Measurements from ENCODE around the gene XKR3.

XKR3 gene

DNA sequence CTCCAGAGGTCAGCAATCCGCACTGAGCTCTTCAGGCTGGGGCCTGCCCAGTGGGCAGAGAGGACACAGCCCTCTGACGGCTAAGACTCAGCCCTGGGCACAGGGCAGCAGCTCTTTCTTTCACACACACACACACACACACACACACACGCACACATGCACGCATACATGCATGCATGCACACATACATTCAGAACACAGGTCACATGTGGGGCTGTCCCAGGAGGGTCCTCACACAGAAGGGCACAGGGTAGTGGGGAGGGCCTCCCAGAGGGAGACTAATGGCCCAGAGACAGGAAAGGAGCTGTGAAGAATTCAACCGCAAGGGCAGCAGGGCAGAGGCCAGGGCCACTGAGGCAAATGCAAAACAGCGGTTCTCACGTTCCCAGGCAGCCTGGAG, 20.3 kb upstream of the XKR3 start:
- H3K4me3 ChIP-seq, result no peak overlapping the region
- TF ChIP-seq, protein P1, sequence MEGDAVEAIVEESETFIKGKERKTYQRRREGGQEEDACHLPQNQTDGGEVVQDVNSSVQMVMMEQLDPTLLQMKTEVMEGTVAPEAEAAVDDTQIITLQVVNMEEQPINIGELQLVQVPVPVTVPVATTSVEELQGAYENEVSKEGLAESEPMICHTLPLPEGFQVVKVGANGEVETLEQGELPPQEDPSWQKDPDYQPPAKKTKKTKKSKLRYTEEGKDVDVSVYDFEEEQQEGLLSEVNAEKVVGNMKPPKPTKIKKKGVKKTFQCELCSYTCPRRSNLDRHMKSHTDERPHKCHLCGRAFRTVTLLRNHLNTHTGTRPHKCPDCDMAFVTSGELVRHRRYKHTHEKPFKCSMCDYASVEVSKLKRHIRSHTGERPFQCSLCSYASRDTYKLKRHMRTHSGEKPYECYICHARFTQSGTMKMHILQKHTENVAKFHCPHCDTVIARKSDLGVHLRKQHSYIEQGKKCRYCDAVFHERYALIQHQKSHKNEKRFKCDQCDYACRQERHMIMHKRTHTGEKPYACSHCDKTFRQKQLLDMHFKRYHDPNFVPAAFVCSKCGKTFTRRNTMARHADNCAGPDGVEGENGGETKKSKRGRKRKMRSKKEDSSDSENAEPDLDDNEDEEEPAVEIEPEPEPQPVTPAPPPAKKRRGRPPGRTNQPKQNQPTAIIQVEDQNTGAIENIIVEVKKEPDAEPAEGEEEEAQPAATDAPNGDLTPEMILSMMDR (IDR thresholded peaks at IDR 0.05), result no peak
- no peak for DNase-seq (ENCODE audit: low spot score)
- H3K27ac ChIP-seq, result no peak overlapping the region

DNA sequence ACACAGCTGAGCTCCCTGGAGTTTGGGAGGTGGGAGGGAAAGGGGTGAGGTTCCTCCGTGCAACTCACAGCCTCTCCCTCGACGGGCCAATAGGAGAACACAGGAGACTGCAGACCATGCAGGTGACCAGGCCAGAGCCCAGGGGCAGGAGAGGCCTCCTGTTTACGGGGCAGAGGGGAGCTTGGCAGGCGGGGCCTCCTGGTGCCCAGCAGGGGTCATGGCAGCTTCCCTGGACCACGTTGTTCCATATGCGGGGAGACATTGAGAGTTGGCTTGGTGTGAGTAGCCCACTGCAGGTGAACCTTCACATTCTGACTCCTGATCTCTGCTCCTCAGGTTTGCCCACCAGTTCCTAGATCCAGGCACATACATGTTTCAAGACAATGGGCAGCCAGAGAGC, 19.3 kb upstream of the XKR3 start:
- TF ChIP-seq, protein P1 (IDR thresholded peaks at IDR 0.05), result no peak
- Histone ChIP-seq H3K4me3 (no peak overlapping the region), H3K27ac (no peak overlapping the region)
- DNase-seq (ENCODE audit: low spot score), result no peak

DNA sequence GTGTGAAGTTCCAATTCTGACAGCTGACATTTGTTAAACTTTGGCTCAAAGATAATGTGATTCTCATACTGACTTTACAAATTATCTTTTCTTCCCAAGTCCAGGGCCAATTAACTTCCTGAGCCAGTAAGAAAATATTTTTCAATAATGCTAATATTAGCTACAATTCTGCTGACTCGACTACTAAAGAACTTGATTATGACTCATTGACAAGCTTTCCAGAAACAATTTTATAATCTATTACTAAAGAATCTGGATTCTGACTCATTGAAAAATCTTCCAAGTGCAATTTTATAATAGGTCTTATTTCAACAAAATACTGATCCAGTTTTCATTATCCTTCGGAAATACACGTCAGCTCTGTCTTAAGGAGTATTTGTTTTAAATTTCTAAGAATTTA, 12.9 kb upstream of the XKR3 start:
- no peak for DNase-seq (ENCODE audit: low spot score)
- TF ChIP-seq, protein P1 (IDR thresholded peaks at IDR 0.05), result no peak
- no peak overlapping the region for H3K27ac ChIP-seq

DNA sequence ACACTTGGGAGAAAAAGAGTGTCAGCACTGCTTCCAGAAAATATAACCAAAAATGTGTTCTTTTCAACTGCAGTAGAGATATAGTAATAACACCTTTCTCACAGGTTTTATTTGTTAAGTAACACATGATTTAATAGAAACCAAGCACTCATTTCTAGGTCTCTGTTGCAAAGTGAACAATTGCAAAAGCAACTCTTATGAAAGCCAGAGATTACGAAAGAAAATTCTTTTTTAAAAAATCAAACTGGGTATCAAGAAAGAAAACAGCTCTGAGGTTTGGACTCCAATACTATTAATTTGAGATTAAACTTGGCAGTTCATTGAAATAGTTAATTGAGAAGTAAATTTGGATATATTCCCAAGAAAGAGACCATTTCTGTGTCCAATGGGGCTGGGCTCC, 9.8 kb upstream of the XKR3 start:
- TF ChIP-seq, protein P1 (IDR thresholded peaks at IDR 0.05), result no peak
- no peak for DNase-seq (ENCODE audit: low spot score)
- Histone ChIP-seq H3K27ac (no peak overlapping the region), H3K4me3 (no peak overlapping the region)

More for the DNA sequence above, 12.9 kb upstream of the XKR3 start:
- H3K4me3 ChIP-seq, result no peak overlapping the region

DNA sequence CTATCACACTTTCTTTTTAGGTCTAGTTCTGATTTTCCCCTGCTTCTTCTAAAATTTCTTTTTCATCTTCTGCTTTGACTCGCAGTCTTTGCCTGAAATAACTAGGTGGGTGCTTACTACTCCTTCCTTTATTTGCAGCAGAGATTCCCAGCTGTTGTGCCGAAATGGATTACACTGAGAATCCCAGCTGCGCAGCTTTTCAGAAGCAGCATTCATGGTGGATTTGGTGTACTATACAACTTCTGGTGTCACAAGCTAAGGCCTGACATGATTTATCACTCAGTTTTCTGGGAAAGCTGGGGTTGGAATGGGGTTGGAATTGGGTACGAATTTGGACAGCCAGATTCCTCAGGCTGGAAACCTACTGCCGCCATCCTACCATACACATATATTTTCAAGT, 6.0 kb upstream of the XKR3 start:
- H3K4me3 ChIP-seq, result no peak overlapping the region
- TF ChIP-seq, protein P1 (IDR thresholded peaks at IDR 0.05), result no peak
- DNase-seq (ENCODE audit: low spot score), result no peak
- H3K27ac ChIP-seq, result no peak overlapping the region

DNA sequence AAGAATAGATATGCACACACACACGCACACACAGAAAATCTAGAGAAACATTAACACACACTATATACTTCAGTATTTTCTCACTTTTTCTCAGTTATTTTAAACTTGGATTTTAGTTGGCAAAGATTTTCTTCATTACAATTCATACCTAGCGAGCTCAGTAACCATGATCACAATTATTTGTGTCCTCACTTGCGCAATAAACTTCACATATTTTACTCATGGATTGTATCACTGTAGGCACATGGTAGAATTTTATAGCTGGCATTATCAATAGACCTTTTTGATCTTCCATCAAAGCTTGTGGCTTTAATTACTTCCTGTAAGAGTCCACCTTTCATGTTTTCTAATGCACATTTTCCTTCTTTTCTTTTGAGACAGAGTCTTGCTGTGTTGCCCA, 4.8 kb upstream of the XKR3 start:
- H3K4me3 ChIP-seq, result no peak overlapping the region
- TF ChIP-seq, protein P1 (IDR thresholded peaks at IDR 0.05), result no peak

DNA sequence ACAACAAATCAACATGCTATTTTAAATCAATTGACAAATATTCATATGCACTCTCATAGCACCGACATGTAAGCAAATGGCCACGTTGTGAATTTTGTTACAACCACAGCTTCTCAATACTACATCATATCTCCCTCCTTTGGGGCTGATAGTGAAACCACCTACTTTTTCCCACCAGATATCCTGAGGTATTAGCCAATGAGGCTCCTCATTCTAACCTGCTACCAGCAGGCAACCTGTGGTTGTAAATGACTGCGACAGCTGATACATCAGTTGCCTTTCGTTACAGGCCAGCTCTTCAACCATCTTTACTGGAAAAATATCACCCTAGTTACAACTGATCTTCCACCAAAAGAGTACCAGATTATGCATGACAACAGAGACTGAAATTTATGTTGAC, 3.7 kb upstream of the XKR3 start:
- no peak overlapping the region for H3K4me3 ChIP-seq
- DNase-seq (ENCODE audit: low spot score), result no peak
- TF ChIP-seq, protein P1 (IDR thresholded peaks at IDR 0.05), result no peak

More for the DNA sequence above, 4.8 kb upstream of the XKR3 start:
- no peak for DNase-seq (ENCODE audit: low spot score)
- H3K27ac ChIP-seq, result no peak overlapping the region

More for the DNA sequence above, 3.7 kb upstream of the XKR3 start:
- H3K27ac ChIP-seq, result no peak overlapping the region

Measured in coronary artery (tissue), 2 donors.